Measurements from ENCODE around the gene C1QTNF1. TPM values are rescaled to one million over a fixed set of nuclear protein-coding genes. Genes with fewer than 3 reads are reported as not detected.

C1QTNF1 gene
- total RNA-seq, 4 donors from 2014 or later = 67.1 to 147 (median 90.0) TPM

- Histone ChIP-seq H3K9me3 (no peaks in the 10 kb centered on the region), H3K27ac (peak overlapping the region in 3 of 4 donors; percentile 88 to 96 (median 89)), H3K4me3 (peak overlapping the region; percentile 68 to 91 (median 80)), H3K4me1 (peaks cover 0 to 28% (median 11%) of the 10 kb centered on the region in 4 donors), H3K36me3 (peaks cover 0 to 39% (median 10%) of the 10 kb centered on the region in 3 donors), H3K27me3 (no peaks in the 10 kb centered on the region)
- no peak for DNase-seq (ENCODE audit: low spot score in 2 of 2)
- TF ChIP-seq EP300 (IDR thresholded peaks at IDR 0.05) = no peak
- TF ChIP-seq POLR2A (IDR thresholded peaks at IDR 0.05) = no peak
- TF ChIP-seq CTCF (IDR thresholded peaks at IDR 0.05) = no peak
- WGBS, 2 donors = 77 to 85% methylated on average over 9 of the region's 9 CpGs
Measured at GRCh38 chr17:79075861-79076406, 52.0 kb downstream of the C1QTNF1 start.

- 85 to 89% methylated on average over 12 of the region's 12 CpGs for WGBS, 2 donors
- TF ChIP-seq CTCF (IDR thresholded peaks at IDR 0.05) (no peak), POLR2A (IDR thresholded peaks at IDR 0.05) (no peak), EP300 (IDR thresholded peaks at IDR 0.05) (no peak)
- Histone ChIP-seq H3K27ac (no peak overlapping the region), H3K4me3 (no peak overlapping the region), H3K4me1 (peaks cover 0 to 31% (median 11%) of the 10 kb centered on the region in 4 donors), H3K36me3 (peaks cover 0 to 55% (median 10%) of the 10 kb centered on the region in 3 donors), H3K9me3 (no peaks in the 10 kb centered on the region), H3K27me3 (no peaks in the 10 kb centered on the region)
- DNase-seq (ENCODE audit: low spot score in 2 of 2) = no peak
Measured at GRCh38 chr17:79077587-79077986, 53.6 kb downstream of the C1QTNF1 start.

- 84 to 91% methylated on average over 20 to 21 of the region's 21 CpGs for WGBS, 2 donors
- H3K4me3 ChIP-seq = no peak overlapping the region
- peaks cover 0 to 30% (median 11%) of the 10 kb centered on the region in 4 donors for H3K4me1 ChIP-seq
- H3K27ac ChIP-seq = no peak overlapping the region
- TF ChIP-seq EP300 (IDR thresholded peaks at IDR 0.05) = no peak
- no peak for TF ChIP-seq POLR2A (IDR thresholded peaks at IDR 0.05)
- no peak for TF ChIP-seq CTCF (IDR thresholded peaks at IDR 0.05)
- DNase-seq (ENCODE audit: low spot score in 2 of 2) = no peak
- H3K27me3 ChIP-seq = no peaks in the 10 kb centered on the region
- H3K36me3 ChIP-seq = peaks cover 0 to 66% (median 10%) of the 10 kb centered on the region in 3 donors
- no peaks in the 10 kb centered on the region for H3K9me3 ChIP-seq
Measured at GRCh38 chr17:79078476-79079190, 54.7 kb downstream of the C1QTNF1 start.

GRCh38 chr17:79079421-79080200 lies 55.6 kb downstream of the C1QTNF1 start:
- no peak for DNase-seq (ENCODE audit: low spot score in 2 of 2)
- no peak overlapping the region for H3K4me3 ChIP-seq
- 93% methylated on average over 22 of the region's 22 CpGs for WGBS, 2 donors
- H3K27ac ChIP-seq = no peak overlapping the region
- peaks cover 0 to 76% (median 10%) of the 10 kb centered on the region in 3 donors for H3K36me3 ChIP-seq
- peaks cover 0 to 24% (median 9%) of the 10 kb centered on the region in 4 donors for H3K4me1 ChIP-seq
- no peaks in the 10 kb centered on the region for H3K9me3 ChIP-seq
- no peak for TF ChIP-seq POLR2A (IDR thresholded peaks at IDR 0.05)
- no peak for TF ChIP-seq CTCF (IDR thresholded peaks at IDR 0.05)
- no peak for TF ChIP-seq EP300 (IDR thresholded peaks at IDR 0.05)
- H3K27me3 ChIP-seq = no peaks in the 10 kb centered on the region
